HG03045 (cell line): ENCODE results near the gene ZNF646.

Source experiments
- ATAC-seq: cut with Tn5 transposase; IDR thresholded peaks from one replicate; pipeline ENCODE4 v1.9.1; 2021; ENCODE audit warnings: mild to moderate bottlenecking, moderate library complexity; ENCODE audit not compliant: unreplicated experiment

The ZNF646 gene, protein sequence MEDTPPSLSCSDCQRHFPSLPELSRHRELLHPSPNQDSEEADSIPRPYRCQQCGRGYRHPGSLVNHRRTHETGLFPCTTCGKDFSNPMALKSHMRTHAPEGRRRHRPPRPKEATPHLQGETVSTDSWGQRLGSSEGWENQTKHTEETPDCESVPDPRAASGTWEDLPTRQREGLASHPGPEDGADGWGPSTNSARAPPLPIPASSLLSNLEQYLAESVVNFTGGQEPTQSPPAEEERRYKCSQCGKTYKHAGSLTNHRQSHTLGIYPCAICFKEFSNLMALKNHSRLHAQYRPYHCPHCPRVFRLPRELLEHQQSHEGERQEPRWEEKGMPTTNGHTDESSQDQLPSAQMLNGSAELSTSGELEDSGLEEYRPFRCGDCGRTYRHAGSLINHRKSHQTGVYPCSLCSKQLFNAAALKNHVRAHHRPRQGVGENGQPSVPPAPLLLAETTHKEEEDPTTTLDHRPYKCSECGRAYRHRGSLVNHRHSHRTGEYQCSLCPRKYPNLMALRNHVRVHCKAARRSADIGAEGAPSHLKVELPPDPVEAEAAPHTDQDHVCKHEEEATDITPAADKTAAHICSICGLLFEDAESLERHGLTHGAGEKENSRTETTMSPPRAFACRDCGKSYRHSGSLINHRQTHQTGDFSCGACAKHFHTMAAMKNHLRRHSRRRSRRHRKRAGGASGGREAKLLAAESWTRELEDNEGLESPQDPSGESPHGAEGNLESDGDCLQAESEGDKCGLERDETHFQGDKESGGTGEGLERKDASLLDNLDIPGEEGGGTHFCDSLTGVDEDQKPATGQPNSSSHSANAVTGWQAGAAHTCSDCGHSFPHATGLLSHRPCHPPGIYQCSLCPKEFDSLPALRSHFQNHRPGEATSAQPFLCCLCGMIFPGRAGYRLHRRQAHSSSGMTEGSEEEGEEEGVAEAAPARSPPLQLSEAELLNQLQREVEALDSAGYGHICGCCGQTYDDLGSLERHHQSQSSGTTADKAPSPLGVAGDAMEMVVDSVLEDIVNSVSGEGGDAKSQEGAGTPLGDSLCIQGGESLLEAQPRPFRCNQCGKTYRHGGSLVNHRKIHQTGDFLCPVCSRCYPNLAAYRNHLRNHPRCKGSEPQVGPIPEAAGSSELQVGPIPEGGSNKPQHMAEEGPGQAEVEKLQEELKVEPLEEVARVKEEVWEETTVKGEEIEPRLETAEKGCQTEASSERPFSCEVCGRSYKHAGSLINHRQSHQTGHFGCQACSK (N-terminal part only)

DNA sequence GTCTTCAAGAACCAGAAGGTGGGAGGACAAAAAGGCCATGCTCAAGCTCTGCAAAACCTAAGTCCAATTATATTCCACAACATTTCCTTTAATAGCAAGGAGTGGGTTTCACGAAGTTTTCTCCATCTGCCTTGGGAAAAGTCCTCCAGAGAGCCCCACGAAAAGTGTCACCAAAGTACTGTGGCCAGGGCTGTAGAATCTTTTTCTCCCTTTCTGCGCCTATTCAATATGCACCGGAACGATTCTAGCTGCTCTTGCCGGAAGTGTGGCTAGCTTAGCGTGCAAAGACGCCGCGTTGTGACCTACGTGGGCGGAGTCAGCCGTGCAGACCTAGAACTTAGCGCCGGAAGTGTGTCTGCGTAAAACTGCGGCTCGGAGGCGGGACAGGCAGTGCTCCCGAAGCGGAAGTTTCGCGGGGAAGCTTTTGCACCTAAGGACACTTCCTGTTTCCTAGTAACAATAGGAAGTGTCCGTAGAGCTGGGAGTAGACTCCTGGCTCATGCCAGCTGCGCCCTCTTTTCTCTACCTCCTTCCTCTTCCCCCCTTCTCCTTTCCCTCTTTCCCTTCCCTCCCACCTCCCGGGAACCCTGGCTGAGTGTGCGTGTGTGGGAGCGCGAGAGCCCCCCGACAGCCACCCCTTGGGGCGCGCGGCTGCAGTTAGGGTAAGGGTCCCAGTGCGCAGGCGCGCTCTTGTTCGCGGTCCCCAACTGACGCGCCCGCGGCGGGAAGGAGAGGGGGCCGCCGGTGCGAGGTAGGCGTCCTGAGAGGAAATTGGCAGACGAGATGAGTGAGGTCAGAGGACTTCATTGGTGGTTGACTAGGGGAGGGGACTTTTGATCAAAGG lies at the start of gene ZNF646, which contains the start of gene ZNF668:
ZNF646 (plus strand) TSS at position 453 of the 844 bp plus-strand sequence. CDS start 1,903 bp downstream, outside the sequence.
ZNF668 (minus strand) TSS at position 271 of the 844 bp plus-strand sequence. CDS start 9,781 bp downstream, outside the sequence.
- peak; percentile 69 for ATAC-seq

GRCh38 chr16:31025339-31025738 lies 48.9 kb upstream of the ZNF646 start:
- ATAC-seq = no peak

- no peak for ATAC-seq
Measured at GRCh38 chr16:31029272-31029671, 45.0 kb upstream of the ZNF646 start.

- ATAC-seq = no peak
Measured at GRCh38 chr16:31031276-31031675, 42.9 kb upstream of the ZNF646 start.

DNA sequence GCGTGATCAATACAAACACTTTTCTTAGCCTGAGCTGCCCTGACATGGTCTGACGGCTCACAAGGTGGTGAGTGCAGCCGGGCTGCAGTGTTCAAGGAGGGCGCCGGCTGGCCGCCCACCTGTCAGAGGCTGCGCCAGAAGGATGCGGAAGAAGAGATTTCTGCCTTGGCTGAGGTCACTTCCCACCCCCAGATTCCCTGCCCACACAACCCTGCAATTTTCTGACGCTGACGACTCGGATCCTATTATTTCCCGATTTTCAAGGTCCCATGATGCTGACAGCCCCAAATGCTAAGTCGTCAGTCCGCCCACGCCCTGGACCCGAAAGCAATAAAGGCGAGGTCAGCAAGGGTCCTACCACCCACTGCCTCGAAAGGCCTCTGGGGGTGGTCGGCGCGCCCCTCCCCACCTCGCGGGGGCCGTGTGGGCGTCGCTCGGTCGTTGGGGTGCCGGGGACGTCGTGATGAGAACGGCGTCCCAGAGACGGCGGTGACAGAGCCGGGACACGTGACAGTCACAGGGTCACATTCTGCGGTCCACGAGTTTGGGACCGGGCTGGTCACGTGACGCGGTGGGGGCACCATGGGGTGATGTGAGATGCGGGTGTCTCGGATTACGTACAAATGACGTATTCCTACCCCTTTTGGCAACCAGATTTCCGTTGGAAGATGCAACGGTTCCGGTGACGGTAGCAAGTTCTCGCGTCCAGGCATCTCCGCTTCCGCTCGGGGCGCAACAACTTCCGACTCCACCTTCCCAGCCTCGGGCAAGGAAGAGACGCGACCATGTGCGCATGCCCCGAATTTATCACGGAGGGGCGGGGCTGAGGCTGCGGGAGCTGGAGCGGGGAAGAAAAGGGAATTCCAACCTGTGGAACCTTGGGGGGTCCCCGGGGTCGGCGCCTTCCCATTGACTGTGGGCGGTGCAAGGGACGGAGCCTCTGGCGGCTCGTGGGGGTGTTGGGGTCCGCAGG lies 41.2 kb upstream of the ZNF646 start, which contains the start of gene STX4:
STX4 (plus strand) TSS at position 823 of the 973 bp plus-strand sequence. CDS start 248 bp downstream, outside the sequence.
- peak; percentile 77 for ATAC-seq

GRCh38 chr16:31033709-31034492 lies 40.3 kb upstream of the ZNF646 start:
- peak; percentile 45 for ATAC-seq

DNA sequence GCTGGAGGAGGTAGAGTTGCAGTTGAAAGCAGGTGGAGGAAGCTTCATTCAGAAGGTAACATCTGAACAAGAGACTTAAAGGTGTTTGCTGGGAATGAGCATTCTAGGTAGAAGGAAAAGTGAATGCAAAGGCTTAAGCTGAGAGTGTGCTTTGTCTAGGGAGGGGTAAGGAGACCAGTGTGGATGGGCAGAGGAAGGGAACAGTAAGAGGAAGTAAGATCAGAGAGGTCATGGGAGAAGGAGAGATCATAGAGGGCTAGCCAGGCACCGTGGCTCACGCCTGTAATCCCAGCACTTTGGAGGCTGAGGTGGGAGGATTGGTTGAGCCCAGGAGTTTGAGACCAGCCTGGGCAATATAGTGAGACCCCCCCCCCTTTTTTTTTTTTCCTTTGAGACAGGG lies 37.5 kb upstream of the ZNF646 start:
- ATAC-seq = no peak

DNA sequence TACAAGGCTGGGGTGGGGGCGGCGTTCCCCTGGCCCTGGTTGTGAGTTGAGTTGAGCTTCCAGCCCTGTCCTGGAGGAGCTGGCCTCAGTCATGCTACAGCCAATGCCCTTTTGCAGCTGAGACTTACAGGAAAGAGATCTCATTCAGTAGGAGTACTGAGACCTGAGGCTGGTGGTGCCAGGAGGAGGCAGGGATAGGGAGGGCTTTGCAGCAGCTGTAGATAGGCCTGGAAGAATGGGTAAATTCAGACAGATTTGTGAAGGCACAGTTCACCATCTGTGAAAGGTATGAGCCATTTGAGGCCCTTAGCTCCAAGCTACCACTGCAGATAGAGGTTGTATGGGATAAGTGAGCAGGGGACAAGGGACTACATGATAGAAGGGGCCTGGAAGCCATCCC lies 35.2 kb upstream of the ZNF646 start:
- ATAC-seq = no peak

GRCh38 chr16:31042866-31043265 lies 31.4 kb upstream of the ZNF646 start:
- no peak for ATAC-seq

DNA sequence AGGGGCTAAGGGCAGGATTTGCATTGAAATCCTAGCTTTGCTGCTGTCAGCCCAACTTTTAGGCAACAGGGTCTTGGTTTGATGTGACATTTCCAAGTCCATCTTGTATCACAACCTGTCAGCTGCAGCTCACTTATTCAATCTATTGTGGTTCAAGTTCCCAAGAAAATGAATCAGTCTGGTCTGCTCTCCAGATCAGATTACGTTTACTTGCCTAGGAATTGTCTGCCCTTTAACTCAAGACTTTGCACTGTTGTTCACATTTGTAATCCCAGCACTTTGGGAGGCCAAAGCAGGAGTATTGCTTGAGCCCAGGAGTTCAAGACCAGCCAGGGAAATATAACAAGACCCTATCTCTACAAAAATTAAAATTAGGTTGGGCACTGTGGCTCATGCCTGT lies 30.9 kb upstream of the ZNF646 start:
- ATAC-seq = no peak

DNA sequence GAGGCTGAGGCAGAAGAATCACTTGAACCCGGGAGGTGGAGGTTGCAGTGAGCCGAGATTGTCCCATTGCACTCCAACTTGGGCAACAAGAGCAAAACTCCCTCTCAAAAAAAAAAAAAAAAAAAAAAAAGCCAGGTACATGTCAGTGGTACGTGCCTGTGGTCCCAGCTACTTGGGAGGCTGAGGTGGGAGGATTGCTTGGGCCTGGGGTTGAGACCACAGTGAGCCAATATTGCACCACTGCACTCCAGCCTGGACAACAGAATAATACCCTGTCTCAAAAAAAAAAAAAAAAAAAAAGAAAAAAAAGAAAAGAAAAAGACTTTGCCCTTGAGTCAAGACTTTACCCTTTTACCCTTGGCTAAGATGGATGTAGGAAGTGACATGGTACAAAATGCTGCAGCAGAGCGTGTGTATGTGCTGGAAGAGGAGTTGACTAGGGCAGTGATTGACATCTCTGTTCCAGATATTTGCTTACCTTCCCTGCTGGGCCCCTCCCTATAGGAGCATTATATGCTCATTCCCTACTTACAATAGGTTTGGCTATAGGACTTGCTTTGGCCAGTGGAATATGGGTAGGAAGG lies 30.2 kb upstream of the ZNF646 start:
- no peak for ATAC-seq

- no peak for ATAC-seq
Measured at GRCh38 chr16:31050280-31051030, 23.8 kb upstream of the ZNF646 start.

- ATAC-seq = no peak
Measured at GRCh38 chr16:31052114-31052513, 22.1 kb upstream of the ZNF646 start.

GRCh38 chr16:31055613-31056012 lies 18.6 kb upstream of the ZNF646 start:
- no peak for ATAC-seq

DNA sequence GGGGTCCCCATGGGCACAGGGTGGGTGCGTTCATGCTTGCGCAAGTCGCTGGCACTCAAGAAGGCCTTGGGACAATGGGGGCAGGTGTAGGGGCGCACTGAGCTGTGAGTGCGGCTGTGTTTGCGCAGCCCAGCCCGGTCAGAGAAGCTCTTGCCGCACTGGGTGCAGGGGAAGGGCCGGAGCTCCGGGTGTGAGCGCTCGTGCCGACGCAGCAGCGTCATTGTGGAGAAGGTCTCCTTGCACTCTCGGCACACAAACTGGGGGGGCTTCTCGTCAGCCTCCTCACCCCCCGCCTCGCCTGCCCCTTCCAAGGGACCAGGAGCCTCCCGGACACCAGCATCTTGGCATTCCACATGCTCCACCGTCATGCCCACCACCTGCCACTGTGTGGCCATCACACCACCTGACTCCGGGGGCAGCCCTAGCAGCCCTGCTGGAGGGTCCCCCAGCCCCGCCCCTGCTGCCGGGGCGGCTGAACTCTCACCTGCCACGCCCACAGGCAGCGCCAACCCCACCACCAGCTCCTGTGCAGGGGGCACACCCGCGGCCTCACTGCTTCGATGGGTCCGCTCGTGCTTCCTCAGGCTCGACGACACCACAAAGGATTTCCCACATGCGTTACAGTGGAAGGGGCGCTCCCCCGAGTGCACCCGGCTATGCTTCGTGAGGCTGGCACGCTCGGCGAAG lies 13.0 kb upstream of the ZNF646 start:
- no peak for ATAC-seq

- no peak for ATAC-seq
Measured at GRCh38 chr16:31061813-31062440, 12.3 kb upstream of the ZNF646 start.
